Stimulated activated CD4-positive, alpha-beta T cell treated with anti-CD3 and anti-CD28 coated beads, Interleukin-4, amount 100 ng/mL, for 1 hour (primary cell): ENCODE measurements around the gene HSPB1.
"Not testable (repeated sequence)": the region's sequence is repeated elsewhere in the genome, so short reads cannot be mapped to it uniquely, and the experiment has no call there.

ENCODE experiments used
- DNase-seq: peaks from one replicate; pipeline ENCODE4 v3.0.0-alpha.2; 2020

The HSPB1 gene

GRCh38 chr7:76309341-76310101 is 7.0 kb downstream of the HSPB1 start:
- not testable (repeated sequence) for DNase-seq

- no peak for DNase-seq
These were observed 7.9 kb downstream of the HSPB1 start for GRCh38 chr7:76310102-76310957.

GRCh38 chr7:76311838-76312237 is 9.4 kb downstream of the HSPB1 start:
- DNase-seq = not testable (repeated sequence)

GRCh38 chr7:76314042-76314721 is 11.7 kb downstream of the HSPB1 start:
- DNase-seq = peak; percentile 96

- DNase-seq = not testable (repeated sequence)
These were observed 12.3 kb downstream of the HSPB1 start for GRCh38 chr7:76314740-76315139.

- DNase-seq = no peak
These were observed 12.9 kb downstream of the HSPB1 start for GRCh38 chr7:76315364-76315763.

GRCh38 chr7:76316984-76317781 is 14.7 kb downstream of the HSPB1 start:
- DNase-seq = no peak

- peak; percentile 93 for DNase-seq
These were observed 15.5 kb downstream of the HSPB1 start for GRCh38 chr7:76317782-76318487.

GRCh38 chr7:76318488-76319353 is 16.2 kb downstream of the HSPB1 start:
- DNase-seq = peak; percentile 56

- DNase-seq = no peak
These were observed 22.6 kb downstream of the HSPB1 start for GRCh38 chr7:76325092-76325491.

GRCh38 chr7:76325811-76326210 is 23.3 kb downstream of the HSPB1 start:
- DNase-seq = no peak

- no peak for DNase-seq
These were observed 24.3 kb downstream of the HSPB1 start for GRCh38 chr7:76326646-76327233.

- no peak for DNase-seq
These were observed 25.1 kb downstream of the HSPB1 start for GRCh38 chr7:76327610-76328009.

- DNase-seq = no peak
These were observed 25.9 kb downstream of the HSPB1 start for GRCh38 chr7:76328389-76328788.

- no peak for DNase-seq
These were observed 27.0 kb downstream of the HSPB1 start for GRCh38 chr7:76329479-76329878.

- no peak for DNase-seq
These were observed 27.8 kb downstream of the HSPB1 start for GRCh38 chr7:76330261-76330660.

GRCh38 chr7:76330673-76331072 is 28.2 kb downstream of the HSPB1 start:
- no peak for DNase-seq

GRCh38 chr7:76332078-76332477 is 29.6 kb downstream of the HSPB1 start:
- no peak for DNase-seq

- no peak for DNase-seq
These were observed 31.1 kb downstream of the HSPB1 start for GRCh38 chr7:76333511-76334101.

- no peak for DNase-seq
These were observed 32.0 kb downstream of the HSPB1 start for GRCh38 chr7:76334320-76334967.
